Measurements from ENCODE around the gene MRO.

The MRO gene

DNA sequence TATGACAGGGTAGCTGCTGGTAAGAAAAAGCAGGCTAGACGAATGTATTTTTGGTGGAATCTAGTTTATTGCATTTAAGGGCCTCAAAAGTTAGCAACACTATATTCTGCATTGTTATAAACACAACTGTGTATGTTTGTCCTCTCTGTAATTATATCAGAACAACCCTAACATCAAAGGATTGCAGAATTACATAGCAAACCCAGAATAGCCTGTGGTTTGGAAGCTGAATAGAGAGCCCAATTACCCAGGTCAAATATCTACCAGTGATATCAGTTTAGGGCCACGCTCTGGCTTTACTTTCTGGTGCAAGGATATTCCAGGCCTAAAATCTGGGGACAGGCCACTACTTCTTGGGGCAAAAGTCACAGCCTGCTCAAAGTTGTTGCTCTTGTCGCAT is 25.1 kb upstream of the MRO start:
- Histone ChIP-seq H3K27me3 (ENCODE audit: control insufficient read depth, low read length) (no peaks in the 10 kb centered on the region), H3K9me3 (ENCODE audit: control insufficient read depth, insufficient read depth, low read length) (no peaks in the 10 kb centered on the region), H3K36me3 (ENCODE audit: control insufficient read depth, low read length) (no peaks in the 10 kb centered on the region), H3K4me2 (ENCODE audit: low read length) (no peak overlapping the region), H3K4me1 (ENCODE audit: control insufficient read depth, low read length) (no peaks in the 10 kb centered on the region), H4K20me1 (ENCODE audit: control insufficient read depth, insufficient read depth, low read depth, low read length) (no peaks in the 10 kb centered on the region), H3F3A (ENCODE audit: control insufficient read depth, insufficient read depth) (no peaks in the 10 kb centered on the region), H3K9me2 (replicated peaks; ENCODE audit: control insufficient read depth, low read length) (no peaks in the 10 kb centered on the region), H3K79me2 (ENCODE audit: control insufficient read depth, low read length) (no peaks in the 10 kb centered on the region), H3K4me3 (ENCODE audit: low read length) (no peak overlapping the region), H3K27ac (ENCODE audit: low read depth, low read length) (no peak overlapping the region)
- no peak for TF ChIP-seq EZH2phosphoT487 (IDR thresholded peaks at IDR 0.05; ENCODE audit: borderline replicate concordance, low read length)
- TF ChIP-seq, protein P1, sequence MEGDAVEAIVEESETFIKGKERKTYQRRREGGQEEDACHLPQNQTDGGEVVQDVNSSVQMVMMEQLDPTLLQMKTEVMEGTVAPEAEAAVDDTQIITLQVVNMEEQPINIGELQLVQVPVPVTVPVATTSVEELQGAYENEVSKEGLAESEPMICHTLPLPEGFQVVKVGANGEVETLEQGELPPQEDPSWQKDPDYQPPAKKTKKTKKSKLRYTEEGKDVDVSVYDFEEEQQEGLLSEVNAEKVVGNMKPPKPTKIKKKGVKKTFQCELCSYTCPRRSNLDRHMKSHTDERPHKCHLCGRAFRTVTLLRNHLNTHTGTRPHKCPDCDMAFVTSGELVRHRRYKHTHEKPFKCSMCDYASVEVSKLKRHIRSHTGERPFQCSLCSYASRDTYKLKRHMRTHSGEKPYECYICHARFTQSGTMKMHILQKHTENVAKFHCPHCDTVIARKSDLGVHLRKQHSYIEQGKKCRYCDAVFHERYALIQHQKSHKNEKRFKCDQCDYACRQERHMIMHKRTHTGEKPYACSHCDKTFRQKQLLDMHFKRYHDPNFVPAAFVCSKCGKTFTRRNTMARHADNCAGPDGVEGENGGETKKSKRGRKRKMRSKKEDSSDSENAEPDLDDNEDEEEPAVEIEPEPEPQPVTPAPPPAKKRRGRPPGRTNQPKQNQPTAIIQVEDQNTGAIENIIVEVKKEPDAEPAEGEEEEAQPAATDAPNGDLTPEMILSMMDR (IDR thresholded peaks at IDR 0.05; ENCODE audit: low read depth, low read length, poor library complexity, severe bottlenecking), result no peak

DNA sequence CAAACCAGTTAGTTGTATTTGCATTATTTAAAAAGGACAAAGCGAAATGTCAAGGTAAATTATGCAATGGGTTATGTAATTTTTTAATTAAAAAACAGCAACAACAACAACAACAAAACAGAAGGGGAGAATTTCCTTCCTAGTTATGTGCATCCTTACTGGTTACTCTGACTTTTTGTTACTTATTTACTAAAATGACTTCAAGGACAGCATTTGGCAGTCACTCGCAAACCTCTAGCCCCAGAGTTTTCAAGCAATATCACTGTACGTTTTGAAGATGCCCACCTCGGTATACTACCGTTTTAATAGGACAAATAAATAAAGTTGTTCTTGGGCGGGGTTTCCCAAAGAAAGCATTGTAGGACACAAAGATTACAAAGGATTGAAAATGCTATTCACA is 24.7 kb upstream of the MRO start:
- TF ChIP-seq, protein P1 (IDR thresholded peaks at IDR 0.05; ENCODE audit: low read depth, low read length, poor library complexity, severe bottlenecking), result no peak
- TF ChIP-seq EZH2phosphoT487 (IDR thresholded peaks at IDR 0.05; ENCODE audit: borderline replicate concordance, low read length), result no peak
- Histone ChIP-seq H3K9me3 (ENCODE audit: control insufficient read depth, insufficient read depth, low read length) (no peaks in the 10 kb centered on the region), H4K20me1 (ENCODE audit: control insufficient read depth, insufficient read depth, low read depth, low read length) (no peaks in the 10 kb centered on the region), H3K4me2 (ENCODE audit: low read length) (no peak overlapping the region), H3K27ac (ENCODE audit: low read depth, low read length) (no peak overlapping the region), H3K27me3 (ENCODE audit: control insufficient read depth, low read length) (no peaks in the 10 kb centered on the region), H3K79me2 (ENCODE audit: control insufficient read depth, low read length) (no peaks in the 10 kb centered on the region), H3K36me3 (ENCODE audit: control insufficient read depth, low read length) (no peaks in the 10 kb centered on the region), H3K4me3 (ENCODE audit: low read length) (no peak overlapping the region), H3K4me1 (ENCODE audit: control insufficient read depth, low read length) (no peaks in the 10 kb centered on the region), H3F3A (ENCODE audit: control insufficient read depth, insufficient read depth) (no peaks in the 10 kb centered on the region), H3K9me2 (replicated peaks; ENCODE audit: control insufficient read depth, low read length) (no peaks in the 10 kb centered on the region)

DNA sequence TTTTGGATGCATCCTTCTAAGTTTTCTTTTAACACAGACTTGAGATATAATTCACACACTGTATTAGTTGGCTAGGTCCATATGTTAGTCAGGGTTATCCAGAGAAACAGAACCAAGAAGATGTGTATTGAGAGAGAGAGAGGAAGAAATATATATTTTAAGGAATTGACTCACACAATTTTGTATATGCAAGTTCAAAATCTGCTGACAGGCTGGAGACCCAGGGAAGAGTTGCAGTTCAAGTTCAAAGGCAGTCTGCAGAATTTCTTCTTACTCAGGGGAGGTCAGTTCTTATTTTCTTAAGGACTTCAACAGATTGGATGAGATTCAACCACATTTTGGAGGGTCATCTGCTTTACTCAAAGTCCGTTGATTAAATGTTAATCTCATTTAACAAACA is 23.0 kb upstream of the MRO start:
- Histone ChIP-seq H3K4me3 (ENCODE audit: low read length) (no peak overlapping the region), H3K9me3 (ENCODE audit: control insufficient read depth, insufficient read depth, low read length) (no peaks in the 10 kb centered on the region), H4K20me1 (ENCODE audit: control insufficient read depth, insufficient read depth, low read depth, low read length) (no peaks in the 10 kb centered on the region), H3K27ac (ENCODE audit: low read depth, low read length) (no peak overlapping the region), H3K4me1 (ENCODE audit: control insufficient read depth, low read length) (no peaks in the 10 kb centered on the region), H3F3A (ENCODE audit: control insufficient read depth, insufficient read depth) (no peaks in the 10 kb centered on the region), H3K9me2 (replicated peaks; ENCODE audit: control insufficient read depth, low read length) (no peaks in the 10 kb centered on the region), H3K4me2 (ENCODE audit: low read length) (no peak overlapping the region), H3K27me3 (ENCODE audit: control insufficient read depth, low read length) (no peaks in the 10 kb centered on the region), H3K36me3 (ENCODE audit: control insufficient read depth, low read length) (no peaks in the 10 kb centered on the region), H3K79me2 (ENCODE audit: control insufficient read depth, low read length) (no peaks in the 10 kb centered on the region)
- TF ChIP-seq, protein P1 (IDR thresholded peaks at IDR 0.05; ENCODE audit: low read depth, low read length, poor library complexity, severe bottlenecking), result no peak
- no peak for TF ChIP-seq EZH2phosphoT487 (IDR thresholded peaks at IDR 0.05; ENCODE audit: borderline replicate concordance, low read length)

DNA sequence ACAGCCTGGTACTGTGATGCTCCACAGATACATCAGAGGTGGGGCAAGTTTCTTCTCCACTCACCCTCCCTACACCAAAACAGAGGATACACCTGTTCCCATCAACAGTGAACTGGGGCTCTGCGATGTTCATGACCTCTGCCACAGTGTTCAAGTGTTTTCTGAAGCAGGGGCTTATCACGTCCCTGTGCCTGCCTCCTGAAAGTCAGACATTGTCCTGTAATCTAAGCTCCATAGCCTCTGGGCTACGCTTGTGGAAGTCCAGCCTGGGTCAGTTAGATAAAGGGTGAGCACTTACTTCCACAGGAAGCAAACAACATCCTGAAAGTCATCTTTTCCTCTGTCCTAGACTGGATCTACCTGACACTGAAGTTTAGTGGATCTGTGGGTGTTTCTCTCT is 20.2 kb upstream of the MRO start:
- Histone ChIP-seq H3K4me2 (ENCODE audit: low read length) (no peak overlapping the region), H3K9me3 (ENCODE audit: control insufficient read depth, insufficient read depth, low read length) (no peaks in the 10 kb centered on the region), H3K27ac (ENCODE audit: low read depth, low read length) (no peak overlapping the region), H3K79me2 (ENCODE audit: control insufficient read depth, low read length) (no peaks in the 10 kb centered on the region), H3K4me1 (ENCODE audit: control insufficient read depth, low read length) (peaks cover 15% of the 10 kb centered on the region), H3K27me3 (ENCODE audit: control insufficient read depth, low read length) (no peaks in the 10 kb centered on the region), H3K4me3 (ENCODE audit: low read length) (no peak overlapping the region), H3K9me2 (replicated peaks; ENCODE audit: control insufficient read depth, low read length) (no peaks in the 10 kb centered on the region), H4K20me1 (ENCODE audit: control insufficient read depth, insufficient read depth, low read depth, low read length) (no peaks in the 10 kb centered on the region), H3K36me3 (ENCODE audit: control insufficient read depth, low read length) (no peaks in the 10 kb centered on the region), H3F3A (ENCODE audit: control insufficient read depth, insufficient read depth) (no peaks in the 10 kb centered on the region)
- TF ChIP-seq, protein P1 (IDR thresholded peaks at IDR 0.05; ENCODE audit: low read depth, low read length, poor library complexity, severe bottlenecking), result no peak
- no peak for TF ChIP-seq EZH2phosphoT487 (IDR thresholded peaks at IDR 0.05; ENCODE audit: borderline replicate concordance, low read length)
